ENCODE results near the gene ISCA2.

The ISCA2 gene

DNA sequence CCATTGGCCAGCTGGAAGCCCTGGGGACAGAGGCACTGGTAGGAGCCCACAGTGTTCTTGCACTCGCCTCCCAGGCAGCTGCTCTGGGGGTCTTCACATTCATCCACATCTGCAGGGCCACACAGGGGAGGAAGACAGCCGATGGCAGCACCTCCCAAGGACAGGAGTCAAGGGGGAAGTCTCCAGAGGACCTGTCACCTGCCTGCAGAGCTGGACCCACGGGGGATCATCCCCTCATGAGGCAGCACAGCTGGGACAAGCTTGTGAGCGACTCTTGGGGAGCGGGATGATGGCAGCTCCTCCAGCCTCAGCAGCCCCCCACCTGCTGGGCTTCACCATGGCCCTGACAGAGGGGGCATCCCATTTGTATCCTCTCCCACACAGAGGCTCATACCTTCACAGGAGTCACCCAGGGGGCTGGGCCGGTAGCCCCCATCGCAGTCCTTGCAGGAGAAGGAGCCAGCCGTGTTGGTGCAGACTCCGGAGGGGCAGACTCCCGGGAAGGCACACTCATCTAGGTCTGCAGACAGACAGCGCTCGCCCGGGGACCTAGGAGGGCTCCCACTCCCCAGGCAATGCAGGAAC, 15.4 kb downstream of the ISCA2 start:
- DNase-seq (ENCODE audit: low spot score), result no peak

DNA sequence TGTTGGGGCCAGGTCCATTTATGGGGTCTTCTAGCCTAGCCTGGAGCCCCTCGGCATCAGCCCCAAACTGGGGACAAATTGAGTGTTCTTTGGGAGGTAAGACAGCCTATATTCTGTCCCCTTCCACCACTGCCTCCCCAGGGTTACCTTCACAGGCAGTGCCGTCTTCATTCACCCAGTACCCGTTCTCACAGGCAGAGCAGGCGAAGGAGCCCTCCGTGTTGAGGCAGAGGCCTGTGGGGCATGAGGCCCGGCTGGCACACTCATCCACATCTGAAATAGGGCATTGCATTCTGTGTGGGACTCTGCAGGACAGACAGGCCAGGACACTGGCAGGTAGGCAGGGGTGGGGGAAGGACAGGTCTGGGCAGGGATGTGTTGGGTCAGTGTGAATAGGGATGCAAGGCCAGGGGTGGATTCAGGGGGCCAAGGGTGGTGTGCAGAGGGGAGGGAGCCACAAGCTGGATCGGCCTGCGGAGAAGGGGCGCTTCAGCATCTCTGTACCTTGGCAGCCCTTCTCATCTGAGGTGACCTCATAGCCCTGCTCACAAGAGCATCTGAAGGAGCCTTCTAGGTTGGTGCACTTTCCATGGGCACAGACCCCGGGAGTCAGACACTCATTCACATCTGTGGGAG, 16.1 kb downstream of the ISCA2 start:
- DNase-seq (ENCODE audit: low spot score), result no peak

DNA sequence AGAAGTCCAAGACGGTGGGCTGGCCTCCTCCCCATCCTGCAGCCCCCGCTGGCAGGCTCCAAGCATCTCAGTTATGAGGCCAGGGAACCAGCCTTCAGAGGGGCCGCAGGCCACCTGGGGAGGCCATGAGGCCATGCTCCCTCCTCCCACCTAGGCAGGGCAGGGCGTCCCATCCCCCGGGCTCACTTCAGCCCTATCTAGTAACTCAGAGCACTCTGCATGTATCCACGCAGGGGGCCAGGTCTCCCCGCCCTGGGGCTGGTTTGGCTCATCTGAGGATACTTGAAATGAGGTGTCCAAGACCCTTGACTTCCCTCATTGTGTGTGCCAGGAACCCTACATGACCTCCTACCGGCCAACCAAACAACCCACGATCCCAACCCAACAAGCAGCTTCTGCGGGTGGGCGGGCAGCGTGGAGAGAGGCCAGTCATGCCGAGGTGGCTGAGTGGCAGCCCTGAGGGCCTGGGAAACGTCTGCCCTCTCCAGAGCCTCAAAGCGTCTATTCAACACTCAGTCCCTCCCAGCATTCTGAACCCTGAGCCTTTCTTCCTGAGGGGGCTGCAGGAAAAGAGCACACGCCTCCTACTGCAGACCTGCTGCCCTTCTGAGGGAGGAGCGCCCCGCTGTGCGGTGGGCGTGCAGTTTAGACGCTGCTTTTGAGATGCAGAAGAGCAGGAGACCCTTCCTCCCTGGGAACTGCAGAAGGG, 16.8 kb downstream of the ISCA2 start:
- no peak for DNase-seq (ENCODE audit: low spot score)

DNA sequence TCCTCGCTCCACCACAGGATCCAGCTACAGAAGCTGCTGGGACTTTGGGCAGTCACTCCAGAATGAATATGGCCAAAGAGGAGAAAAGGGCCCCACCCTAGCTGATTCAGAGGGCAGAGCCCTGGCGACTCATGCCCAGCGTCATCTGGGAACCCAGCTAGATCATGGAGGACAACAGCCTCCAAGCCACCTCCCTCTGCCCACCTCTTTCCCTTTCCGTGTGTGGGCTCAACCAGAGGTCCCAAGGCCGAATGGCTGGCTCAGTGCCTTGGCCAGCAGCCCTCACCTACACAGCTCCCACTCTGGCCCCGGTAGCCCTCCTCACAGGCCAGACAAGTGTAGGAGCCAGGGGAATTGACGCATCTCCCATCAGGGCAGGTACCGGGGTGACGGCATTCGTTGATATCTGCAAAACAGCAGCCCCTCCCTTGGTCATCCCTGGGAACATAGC, 17.4 kb downstream of the ISCA2 start:
- no peak for DNase-seq (ENCODE audit: low spot score)

DNA sequence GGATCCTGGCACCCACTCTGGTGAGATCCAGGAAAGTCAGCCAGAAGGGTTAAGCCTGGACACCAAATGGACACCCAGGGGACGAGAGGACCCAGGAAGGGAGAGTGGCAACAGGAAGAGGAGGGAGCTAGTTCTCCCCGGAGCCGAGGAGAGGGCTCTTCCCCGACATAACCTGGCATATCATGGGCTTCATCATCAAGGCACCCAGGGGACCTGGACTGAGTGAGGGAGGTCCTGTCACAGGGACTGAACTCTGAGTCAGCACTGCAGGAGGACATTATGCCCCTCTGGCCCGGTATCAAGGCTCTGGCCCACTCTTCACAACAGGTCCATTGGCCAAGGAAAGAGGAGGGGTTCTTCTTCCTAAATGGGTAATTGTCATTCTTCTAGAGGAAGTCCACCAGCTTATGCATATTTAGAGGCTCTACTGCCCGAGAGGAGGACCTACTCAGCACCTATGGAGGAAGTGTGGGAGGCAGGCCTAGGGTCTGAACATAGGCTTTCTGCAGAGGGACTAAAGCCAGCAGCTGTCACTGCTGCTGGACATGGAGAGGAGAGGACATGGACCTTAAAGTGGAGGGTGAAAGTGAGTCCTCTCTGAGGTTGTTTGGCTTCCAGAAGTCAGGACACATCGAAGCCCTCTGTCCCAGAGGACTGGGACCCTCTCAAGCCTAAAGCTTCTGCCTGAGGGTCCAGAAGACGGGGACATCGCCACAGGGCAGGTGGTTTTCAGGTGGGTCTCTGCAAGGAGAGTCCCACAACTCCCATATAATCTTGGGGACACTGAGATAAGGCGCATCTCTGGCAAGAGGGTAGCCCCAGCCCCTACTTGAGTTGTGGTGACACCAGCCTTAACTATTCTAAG, 18.6 kb downstream of the ISCA2 start:
- no peak for DNase-seq (ENCODE audit: low spot score)

DNA sequence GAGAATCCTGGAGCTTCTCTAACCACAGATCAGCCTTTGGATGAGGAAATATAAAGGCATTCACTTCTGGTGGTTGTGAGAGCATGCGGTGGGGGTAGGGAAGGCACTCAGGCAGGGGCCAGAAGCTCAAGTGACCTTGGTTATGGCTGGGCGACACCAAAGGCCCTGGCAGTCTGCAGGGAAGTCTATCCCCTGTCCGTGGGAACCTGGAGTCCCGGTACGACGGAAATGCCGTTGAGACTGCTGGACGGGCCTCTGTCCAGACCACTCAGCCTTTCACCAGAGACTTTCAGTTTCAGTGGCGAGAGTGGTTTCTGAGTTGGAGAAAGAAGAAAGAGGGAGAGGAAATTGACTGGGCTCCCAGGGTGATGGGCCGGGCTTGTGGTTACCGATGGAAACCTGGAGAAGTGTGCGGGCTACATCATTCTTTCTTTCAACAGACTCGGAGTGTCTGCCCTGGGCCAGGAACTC, 20.9 kb downstream of the ISCA2 start:
- no peak for DNase-seq (ENCODE audit: low spot score)

DNA sequence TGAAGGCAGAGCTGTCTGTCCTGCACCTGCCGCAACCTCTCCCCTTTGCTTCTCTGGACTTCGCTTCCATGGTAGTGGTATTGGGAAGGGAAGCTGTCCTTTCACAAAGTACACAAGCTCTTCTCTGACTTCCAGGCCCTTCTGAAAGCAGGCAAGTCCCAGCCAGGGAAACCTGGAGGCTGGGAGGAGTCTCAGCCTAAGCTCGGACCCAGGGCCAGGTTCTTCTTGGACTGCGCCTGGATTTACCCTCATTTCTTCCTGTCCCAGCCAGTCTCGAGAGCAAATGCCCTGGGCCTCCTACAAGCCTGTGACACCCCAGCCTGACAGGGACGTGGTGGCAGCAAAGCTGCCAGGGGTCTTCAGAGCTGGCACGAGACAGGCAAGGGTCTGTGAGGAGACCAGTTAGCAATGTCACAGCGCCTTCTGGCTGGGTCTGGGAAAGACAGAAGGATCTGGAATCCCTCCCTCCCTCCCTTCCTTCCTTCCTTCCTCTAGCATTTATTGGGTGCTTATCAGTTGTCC, 22.4 kb downstream of the ISCA2 start:
- no peak for DNase-seq (ENCODE audit: low spot score)

DNA sequence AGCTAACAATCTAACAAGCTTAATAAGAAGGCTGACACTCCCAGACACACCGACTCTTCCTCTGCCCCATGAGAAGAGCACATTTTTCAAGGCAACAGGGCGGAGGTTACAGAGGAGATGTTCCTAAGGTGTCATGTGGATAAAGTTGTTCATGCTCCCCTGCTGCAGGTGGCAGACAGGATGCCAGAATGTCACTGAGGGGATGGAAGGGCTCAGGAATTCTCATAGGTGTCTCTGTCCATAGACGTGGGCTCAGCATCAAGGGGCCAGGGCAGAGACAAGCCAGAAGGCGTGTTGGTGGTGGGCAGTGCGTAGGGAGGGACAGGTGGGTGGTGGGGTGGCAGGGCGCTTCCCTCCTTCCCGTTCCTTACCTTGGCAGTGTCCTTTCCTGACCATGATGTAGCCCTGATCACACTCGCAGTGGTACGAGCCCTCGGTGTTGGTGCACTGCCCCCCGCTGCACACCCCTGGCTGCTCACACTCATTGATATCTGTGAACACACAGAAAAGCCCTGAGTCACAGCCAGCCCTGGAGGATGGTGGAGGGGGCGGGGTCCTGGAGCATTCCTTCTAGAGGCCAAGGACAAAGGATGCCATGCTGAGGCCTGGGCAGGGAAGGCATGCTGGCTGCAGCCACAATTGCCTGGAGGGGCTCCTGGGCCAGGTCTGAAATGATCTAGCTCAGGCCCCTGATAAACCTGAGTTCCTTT, 23.0 kb downstream of the ISCA2 start:
- no peak for DNase-seq (ENCODE audit: low spot score)

DNA sequence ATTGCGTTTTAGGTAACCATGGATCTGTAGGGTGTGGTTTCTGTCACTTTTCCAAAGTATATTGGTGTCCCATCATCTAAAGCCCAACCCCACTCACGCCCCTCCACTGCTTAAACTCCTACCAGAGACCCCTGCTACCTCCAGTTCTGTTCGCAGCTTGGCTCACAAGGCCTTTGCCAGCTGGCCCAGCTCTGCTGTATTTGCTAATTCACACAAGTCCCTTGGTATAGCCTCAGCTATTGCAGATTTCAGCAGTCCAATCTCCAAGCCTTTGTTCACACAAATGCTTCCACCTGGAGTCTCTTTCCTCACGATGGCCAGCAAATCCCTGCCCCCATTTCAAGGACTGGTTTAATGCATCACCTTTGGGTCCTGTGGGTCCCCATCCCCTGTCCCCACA, 24.2 kb downstream of the ISCA2 start:
- no peak for DNase-seq (ENCODE audit: low spot score)

DNA sequence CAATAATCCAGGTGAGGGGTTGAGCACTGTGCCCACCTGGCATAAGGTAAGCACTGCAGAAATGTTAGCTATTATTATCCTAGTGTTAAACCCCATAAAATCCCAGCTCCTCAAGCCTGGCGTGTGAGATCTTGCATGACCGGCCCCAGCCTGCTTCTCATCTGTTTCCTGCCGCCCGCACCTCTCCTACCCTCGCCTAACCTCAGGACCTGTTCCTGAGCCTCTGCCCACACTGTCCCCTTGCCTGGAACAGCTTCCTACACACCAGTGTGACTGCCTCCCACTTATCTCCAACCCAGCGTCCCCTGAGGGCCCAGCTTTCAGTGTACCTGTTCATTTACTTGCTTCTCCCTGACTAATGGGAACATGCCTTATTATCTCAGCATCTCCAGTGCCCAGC, 24.7 kb downstream of the ISCA2 start:
- DNase-seq (ENCODE audit: low spot score), result no peak

DNA sequence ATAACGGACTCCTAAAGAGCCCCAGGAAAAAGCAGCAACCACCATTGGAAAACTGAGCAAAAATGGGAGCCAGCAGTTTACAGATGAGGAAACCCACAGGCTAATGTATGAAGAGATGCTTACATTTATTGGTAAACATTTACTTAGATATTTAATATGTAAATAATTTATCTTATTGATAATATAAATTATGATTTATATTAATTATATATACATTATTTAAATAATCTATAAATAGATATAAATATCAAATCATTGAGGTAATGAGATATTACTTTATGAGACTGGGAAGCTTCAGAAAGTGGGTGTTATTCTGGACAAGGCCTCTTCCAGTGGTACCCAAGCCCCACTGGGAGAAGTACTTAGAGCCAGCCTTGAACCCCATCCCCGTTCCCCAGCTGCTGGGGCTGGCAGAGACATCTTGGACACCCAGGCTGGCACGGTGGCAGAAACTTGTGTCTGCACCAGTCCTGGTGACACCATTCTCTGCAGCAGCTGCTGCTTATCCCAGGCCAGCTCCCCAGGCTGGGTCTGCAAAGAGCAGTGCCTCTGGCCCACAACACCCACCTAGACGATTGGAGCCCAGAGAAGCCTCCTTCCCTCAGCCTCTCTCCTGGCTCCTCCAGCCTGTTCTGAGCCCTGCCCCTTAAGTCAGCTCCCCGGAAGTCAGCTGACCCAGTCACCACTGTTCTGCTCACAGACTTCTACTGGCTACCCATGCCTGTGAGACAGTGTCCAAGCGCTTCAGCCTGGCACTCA, 25.9 kb downstream of the ISCA2 start:
- DNase-seq (ENCODE audit: low spot score), result no peak

DNA sequence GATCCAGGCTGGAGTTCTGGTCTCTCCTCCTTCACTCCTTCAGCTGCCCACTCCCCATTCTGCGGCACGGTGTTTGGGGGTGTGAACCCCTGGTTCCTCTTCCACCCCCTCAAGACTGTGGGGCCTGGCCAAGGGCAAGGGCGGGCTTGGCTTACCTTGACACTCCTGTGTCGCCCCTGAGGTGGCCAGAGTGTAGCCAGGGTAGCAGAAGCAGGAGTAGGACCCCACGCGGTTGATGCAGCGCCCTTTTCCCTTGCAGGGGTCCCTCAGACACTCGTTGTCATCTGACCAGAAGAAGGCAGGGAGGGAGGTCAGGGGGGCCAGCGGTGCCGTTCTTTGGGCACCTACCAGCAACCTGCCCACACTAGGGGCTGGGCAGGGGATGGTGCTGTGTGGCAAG, 28.2 kb downstream of the ISCA2 start:
- DNase-seq (ENCODE audit: low spot score), result no peak

DNA sequence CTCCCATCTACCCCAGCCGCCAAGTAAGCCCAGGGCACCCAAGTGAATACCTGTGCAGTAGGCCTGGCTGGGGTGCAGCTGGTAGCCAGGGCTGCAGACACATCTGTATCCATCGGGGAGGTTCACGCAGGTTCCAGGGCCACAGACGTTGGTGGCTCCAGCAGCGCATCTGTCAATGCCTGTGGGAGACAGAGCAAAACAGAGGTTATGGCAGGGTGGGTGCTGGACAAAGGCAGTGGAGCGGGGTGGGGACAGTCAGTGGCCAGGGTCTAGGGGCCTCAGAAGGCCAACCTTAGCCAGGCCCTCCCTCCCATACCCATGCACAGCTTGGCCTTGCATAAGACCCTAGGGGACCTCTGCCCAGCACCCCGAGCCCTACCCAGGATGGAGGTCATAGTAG, 29.2 kb downstream of the ISCA2 start:
- DNase-seq (ENCODE audit: low spot score), result no peak

DNA sequence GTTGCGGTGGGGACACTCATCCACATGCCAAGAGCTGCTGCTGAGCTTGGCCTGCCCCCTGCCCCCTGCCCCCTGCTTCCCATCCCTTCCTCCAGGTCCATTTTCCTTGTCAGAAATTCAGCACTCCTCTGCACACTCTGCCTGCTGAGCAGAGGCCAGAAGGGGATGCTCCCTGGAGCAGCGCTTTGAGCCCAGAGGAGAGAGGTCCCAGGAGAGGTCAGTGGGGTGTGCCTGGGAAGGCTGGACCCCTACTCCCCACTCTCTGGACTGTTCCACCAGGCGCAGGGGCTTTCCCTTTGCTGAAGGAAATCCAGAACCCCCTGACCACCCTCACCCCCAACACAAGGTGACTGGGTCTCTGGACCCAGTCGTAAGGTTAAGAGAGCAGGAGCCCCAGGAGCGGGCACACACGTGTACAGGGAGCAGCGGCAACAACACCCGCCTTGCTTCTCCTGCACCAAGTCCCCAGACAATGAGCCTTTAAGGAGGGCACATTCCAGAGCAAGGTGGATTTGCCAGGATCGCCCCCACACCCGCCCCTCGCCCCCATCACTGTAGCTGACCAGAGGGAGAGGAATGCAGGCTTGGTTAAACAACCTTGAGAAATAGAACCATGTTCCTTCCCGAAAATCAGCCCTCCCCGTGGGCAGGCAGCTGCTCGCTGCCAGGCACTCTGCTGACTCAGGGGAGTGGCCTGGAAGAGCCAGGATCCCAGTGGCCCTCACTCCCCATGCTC, 30.7 kb downstream of the ISCA2 start:
- no peak for DNase-seq (ENCODE audit: low spot score)

DNA sequence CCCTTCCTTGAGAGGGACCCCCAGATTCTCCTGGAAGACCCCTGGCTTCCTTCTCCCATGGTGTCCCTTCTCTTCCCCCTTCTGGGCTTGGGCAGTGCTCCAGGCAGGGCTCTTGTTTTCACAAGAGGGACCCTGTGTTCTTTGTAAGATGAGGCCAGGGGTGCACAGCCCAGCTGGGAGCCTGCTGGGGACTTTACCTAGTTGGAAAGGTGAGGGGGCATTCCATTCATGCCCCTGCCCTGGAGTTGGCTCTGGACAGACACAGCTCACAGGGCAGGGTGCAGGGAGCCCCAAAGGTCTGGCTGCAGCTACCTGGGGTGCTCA, 31.2 kb downstream of the ISCA2 start:
- DNase-seq (ENCODE audit: low spot score), result no peak

DNA sequence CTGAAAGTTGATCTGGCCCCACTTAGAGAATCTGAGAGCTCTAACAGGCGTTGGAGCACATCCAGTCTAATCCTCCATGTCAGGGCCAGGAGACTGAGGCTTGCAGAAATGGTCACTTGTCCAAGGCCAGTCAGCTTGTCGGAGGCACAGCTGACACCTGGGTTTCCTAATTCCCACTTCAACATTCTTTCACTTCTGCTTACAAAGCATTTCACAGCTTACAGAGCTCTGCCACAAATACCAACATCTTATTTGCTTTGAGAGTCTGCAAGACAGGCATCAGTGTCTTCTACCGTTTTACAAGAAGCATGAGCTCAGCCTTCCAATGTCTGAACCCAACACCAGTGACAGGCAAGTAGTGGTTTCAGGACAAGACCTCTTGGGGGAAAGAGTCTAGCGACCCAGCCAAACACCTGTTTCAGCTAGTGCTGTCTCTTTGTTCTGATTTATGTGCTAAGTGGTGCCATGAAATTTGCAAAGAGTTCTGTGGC, 31.8 kb downstream of the ISCA2 start:
- no peak for DNase-seq (ENCODE audit: low spot score)

DNA sequence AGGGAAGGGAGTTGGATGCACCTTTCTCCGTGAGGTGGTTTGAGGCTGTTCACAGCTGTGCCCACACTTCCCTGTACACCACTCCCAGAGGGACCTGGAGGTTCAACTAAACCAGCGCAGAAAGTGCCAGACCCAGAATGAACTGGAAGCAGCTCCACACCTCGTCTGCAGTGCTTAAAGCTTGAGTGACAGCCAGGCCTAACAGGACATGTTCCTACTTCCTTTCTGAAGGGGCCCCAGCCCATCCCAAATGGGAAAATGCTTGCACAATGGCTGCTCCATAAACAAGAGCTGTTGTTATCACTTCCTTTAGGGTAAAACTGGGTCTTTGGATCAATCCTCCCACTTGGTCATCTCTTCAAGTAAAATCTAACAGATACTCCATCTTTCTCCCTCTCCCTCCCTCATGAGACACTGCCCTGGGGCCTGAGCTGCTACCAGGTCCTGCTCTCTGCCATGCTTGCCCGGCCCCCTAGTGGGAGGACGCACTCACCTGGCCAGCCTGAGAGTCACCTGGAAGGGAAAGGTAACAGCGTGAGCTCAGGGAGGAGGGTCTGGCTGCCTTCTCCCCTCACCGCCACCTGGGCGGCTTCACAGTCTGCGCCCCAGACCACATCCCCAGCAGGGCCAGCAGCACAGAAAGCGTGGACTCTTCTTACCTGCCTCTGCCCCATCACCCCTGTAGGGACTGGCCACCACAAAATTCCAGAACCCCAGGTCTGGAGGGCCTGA, 33.5 kb downstream of the ISCA2 start:
- DNase-seq (ENCODE audit: low spot score), result no peak

DNA sequence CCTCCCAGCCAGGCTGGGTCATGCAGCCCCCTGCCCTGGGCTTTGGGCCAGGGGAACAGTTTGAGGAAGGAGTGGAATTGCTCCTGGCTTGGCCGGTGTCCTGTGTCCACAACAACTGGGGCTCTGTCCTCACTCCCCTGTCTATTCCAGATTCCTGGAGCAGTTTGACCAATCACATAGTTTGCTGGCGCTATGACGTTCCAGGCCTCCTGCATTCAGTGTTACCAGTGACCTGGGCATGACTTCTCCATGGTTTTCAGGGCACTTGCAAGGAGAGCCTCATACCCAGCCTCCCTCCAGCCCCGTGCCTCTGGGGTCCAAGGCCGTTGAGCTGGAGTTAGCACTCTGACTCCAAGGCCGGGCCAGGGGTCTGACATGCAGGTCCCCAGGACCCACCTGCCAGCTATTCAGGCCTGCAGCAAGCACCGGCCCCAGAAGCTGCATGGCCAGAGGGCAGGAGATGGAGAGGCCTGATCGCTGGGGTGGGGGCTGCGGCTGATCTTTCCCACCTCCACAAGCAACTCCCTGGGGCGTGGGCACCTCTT, 34.2 kb downstream of the ISCA2 start:
- no peak for DNase-seq (ENCODE audit: low spot score)

DNA sequence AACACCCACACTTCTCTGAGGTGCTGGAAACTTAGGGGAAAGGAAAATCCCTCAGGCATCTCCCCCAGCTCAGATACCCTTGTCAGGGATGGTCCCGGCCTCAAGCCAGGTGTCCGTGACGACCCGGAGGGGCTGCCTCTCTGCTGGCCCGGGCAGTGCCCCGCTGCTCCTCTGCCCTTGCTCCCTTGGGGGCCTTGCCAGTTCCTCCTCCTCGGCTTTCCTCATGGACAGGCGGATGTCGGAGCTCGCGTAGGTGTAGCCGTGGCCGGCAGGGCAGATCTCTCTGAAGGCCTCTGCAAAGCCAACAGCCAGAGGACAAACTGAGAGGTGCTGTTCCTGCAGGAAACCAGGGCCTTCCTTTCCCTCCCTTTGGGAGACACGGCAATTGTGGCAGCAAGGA, 34.8 kb downstream of the ISCA2 start:
- DNase-seq (ENCODE audit: low spot score), result no peak

Data from hematopoietic multipotent progenitor cell treated with erythropoietin and hydrocortisone succinate and interleukin-3 and kit ligand, for 15 days (in vitro differentiated cells).